ENCODE measurements around the gene HIPK3.
"Not testable (repeated sequence)": the region's sequence is repeated elsewhere in the genome, so short reads cannot be mapped to it uniquely, and the experiment has no call there.

Gene HIPK3

DNA sequence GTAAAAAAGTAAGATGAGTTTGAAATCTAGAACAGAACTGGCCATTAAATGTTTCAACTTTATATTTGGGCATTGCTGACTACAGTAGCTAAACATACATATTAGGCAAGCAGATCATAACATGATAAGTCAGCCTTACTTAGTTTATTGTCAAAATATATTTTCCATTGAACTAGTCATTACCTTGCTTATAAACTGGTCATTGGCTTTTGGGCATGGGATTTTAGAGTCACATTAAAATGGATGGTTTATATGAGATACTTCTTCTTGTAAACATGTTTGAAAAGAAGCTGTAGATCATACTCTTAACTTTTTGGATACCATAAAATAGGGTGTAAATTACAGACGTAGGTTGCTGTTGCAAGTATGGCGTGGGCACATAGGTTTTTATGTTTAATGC, 2.7 kb downstream of the HIPK3 start:
- ATAC-seq, result no peak

DNA sequence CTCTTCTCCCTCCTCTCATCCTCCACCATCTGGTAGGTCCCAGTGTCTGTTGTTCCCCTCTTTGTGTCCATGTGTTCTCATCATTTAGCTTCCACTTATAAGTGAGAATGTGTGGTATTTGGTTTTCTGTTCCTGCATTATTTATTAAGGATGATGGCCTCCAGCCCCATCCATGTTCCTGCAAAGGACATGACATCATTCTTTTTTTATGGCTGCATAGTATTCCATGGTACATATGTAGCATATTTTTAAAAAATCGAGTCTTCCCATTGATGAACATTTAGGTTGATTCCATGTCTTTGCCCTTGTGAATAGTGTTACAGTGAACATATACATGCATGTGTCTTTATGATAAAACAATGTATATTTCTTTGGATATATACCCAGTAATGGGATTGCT, 4.2 kb downstream of the HIPK3 start:
- not testable (repeated sequence) for ATAC-seq

GRCh38 chr11:33262011-33262645, 4.9 kb downstream of the HIPK3 start:
- ATAC-seq, result no peak

DNA sequence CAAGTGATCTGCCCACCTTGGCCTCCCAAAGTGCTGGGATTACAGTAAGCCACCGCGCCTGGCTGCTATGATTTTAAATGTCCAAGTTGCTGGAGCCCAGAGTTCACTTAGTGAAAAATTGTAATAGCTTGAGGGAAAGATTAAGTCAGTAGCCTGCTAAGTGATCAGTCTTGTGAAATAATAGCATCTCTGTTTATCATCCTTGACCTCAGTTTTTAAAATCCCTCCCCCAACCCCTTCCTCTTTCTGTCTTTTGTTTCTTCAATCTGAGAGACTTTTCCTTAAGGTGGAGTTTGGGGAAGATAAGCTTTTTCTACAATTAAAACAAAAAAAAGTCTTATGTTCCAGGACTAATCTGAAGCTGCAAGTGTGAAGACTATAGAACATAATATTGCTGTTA, 6.4 kb downstream of the HIPK3 start:
- ATAC-seq, result no peak

DNA sequence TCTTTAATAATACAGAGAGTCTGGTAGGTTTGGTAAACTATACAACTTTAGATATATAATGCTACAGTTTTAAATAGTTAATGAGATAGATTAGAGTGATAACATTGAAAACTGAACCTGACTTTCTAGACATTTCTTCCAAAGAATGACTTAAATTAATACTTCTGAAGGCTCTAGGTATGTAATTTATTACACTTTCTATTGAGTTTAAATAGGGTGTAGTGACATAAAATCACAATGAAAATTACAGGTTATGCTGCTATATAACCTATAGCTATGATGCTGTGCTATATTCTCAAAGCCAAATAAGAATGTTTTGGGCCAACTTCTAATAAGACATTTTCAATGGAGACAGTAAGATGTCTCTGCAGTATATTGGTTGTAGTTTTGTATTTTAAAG, 7.7 kb downstream of the HIPK3 start:
- no peak for ATAC-seq

- ATAC-seq, result no peak
Observed at GRCh38 chr11:33266393-33267215, 9.4 kb downstream of the HIPK3 start.

GRCh38 chr11:33268945-33269540, 11.9 kb downstream of the HIPK3 start:
- no peak for ATAC-seq

DNA sequence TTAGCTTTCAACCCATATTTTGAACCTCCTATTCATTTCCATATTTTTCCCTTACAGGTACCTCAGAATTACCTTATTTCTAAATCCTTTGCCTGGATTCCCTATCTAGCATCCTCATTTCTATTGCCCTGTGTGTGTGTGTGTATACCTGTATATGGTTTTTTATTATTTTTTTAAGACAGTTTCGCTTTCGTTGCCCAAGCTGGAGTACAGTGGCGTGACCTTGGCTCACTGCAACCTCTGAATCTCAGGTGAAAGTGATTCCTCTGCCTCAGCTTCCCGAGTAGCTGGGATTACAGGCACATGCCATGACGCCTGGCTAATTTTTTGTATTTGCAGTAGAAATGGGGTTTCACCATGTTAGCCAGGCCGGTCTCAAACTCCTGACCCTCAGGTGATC, 12.6 kb downstream of the HIPK3 start:
- ATAC-seq, result no peak

DNA sequence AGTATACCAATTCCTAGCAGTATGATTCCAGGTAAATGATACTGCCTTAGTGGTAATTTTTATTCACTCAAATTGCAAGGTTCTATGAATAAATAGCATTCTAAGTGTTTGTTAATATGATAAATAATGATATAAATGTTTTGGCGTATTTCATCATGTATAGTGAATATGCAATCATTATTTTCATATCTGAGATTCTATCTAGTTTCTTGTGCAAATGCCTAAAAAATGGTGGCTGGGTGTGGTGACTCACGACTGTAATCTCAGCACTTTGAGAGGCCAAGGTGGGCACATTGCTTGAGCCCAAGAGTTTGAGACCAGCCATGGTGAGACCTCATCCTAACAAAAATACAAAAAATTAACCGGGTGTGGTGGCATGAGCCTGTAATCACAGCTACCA, 13.9 kb downstream of the HIPK3 start:
- no peak for ATAC-seq

- no peak for ATAC-seq
Observed at GRCh38 chr11:33272338-33273107, 15.3 kb downstream of the HIPK3 start.

DNA sequence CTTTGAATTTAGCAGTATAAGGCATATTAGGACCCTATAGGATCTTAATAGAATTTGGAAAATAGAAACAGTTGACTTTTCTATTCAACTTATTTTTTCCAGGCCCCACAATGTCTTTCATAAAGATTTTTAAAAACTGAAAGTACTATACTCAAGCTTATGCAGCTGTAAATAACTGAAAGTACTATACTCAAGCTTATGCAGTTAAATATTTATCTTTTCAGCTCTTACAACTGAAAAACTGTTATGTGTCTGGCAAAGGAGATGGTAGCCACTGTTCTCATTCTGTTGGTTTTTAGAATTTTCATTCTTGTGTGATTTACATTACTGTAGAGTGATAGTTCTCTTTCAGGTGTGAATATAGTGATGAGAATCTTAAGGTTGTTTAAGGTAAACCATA, 16.5 kb downstream of the HIPK3 start:
- no peak for ATAC-seq

GRCh38 chr11:33280411-33280810, 23.2 kb downstream of the HIPK3 start:
- no peak for ATAC-seq

DNA sequence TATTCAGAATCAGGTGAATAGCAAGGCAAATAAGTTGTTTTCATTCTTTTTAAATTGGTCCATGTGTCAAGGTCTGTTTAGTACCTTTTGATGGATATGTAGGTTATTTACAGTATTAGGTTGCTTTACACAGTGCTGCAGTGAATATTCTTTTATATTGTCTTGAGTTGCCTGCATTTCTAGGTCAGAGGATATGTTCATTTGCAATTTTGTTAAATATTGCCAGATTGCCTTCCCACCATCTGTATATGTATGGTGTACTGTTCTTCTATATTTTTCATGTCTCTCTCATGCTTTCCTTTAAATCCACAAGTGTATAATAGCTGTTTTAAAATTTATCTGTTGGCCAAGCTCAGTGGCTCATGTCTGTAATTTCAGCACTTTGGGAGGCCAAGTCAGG, 24.6 kb downstream of the HIPK3 start:
- no peak for ATAC-seq

- no peak for ATAC-seq
Observed at GRCh38 chr11:33284818-33285217, 27.6 kb downstream of the HIPK3 start.

- ATAC-seq, result no peak
Observed at GRCh38 chr11:33290319-33290718, 33.1 kb downstream of the HIPK3 start.

DNA sequence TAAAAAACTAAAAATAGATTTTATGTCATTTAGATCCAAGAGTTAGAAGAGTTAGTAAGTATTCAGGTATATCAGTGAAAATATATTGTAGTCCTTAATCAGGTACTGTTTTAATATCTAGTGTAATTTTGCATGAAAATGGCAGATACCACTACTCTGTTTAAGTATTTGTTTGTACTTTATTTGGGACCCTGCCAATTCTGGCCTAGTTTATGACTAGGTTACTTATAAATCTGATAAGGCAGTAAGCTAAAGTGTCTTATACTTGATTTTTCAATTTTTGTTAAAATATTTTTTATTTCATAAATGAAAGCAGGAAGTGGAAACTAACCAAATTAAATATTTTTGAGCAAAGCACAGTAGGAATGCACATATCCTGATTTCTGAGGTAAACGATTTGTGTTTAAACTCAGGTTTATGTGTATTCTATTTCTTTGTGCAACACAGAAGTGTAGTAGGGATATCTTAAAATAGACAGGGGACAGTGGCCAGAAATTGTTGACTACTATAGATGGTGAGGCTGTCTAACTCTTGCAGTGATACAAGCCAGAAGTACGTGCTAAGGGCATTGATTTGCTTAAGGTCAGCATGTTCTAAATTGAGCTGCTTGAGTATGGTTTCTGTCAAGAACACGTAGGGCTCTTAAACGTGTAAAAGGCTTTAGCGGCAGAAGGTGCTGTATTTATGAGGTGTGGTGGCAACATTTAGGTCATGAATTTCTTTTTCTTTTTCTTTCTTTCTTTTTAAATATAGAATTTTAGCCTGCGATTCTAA, 34.0 kb downstream of the HIPK3 start:
- ATAC-seq, result no peak

GRCh38 chr11:33292311-33292710, 35.1 kb downstream of the HIPK3 start:
- ATAC-seq, result no peak

GRCh38 chr11:33294224-33294623, 37.0 kb downstream of the HIPK3 start:
- no peak for ATAC-seq

DNA sequence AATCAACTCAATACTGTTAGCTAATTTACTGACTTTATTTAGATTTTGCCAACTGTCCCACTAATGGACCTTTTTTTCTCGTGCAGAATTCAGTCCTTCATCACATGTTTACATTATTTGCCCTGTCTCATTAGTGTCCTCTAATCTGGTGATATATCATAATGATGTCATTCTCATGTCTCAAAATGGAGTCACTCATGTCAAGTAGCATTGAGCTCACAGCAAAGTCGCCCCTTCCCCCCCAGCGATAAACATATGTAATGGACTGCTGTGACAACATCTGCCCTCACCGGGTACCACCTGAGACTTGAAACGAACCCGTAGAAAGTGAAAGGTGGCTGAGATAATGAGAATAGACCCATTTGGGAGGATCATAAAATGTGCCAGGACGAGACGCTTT, 37.6 kb downstream of the HIPK3 start:
- no peak for ATAC-seq

DNA sequence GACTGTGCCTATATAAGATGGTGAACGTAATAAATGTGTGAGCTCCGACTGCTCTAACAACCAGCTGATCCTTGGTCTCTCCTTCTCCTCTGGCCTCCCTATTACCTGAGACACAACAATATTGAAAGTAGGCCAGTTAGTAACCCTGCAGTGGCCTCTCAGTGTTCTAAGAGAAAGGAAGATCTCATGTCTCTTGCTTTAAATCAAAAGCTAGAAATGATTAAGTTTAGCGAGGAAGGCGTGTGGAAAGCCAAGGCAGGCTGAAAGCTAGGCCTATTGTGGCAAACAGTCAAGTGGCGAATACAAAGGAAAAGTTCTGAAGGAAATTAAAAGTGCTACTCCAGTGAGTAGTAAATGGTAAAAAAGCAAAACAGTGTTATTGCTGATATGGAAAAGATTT, 39.5 kb downstream of the HIPK3 start:
- no peak for ATAC-seq

- no peak for ATAC-seq
Observed at GRCh38 chr11:33303541-33303940, 46.4 kb downstream of the HIPK3 start.

DNA sequence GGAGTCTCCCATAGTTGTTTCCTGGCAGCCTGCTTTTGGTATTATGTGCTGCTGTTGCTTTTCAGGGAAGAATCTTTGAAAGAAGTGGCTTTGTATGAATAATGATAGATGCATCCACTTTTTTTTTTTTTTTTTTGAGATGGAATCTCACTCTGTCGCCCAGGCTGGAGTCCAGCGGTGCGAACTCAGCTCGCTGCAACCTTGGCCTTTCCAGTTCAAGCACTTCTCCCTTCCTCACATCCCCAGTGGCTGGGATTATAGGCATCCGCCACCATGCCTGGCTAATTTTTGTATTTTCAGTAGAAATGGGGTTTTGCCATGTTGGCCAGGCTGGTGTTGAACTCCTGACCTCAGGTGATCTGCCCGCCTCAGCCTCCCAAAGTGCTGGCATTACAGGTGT, 49.6 kb downstream of the HIPK3 start:
- ATAC-seq, result not testable (repeated sequence)

- peak in 1 of 2 donors; percentile 27 for ATAC-seq
Observed at GRCh38 chr11:33307984-33308383, 50.8 kb downstream of the HIPK3 start.

All from activated CD4-positive, CD25-positive, alpha-beta regulatory T cell treated with anti-CD3 and anti-CD28 coated beads, Interleukin-2, amount 50 U/mL, for 24 hours (primary cell).